A673 (cell line): ENCODE measurements around the gene TWNK.

Experiments
- EZH2 ChIP-seq: fragments of 200-600 bp; sonication (generic); IDR thresholded peaks from 2 replicates; pipeline ENCODE4 v1.6.1; 2017; ENCODE audit warnings: borderline replicate concordance, low read depth, mild to moderate bottlenecking, mixed read lengths, antibody characterized with exemption, low read length; ENCODE audit not compliant: poor library complexity, severe bottlenecking
- TF ChIP-seq, protein P1 (sequence below): fragments of 300-800, 200-600 bp; sonication (generic); conservative IDR thresholded peaks from 2 replicates; pipeline ENCODE4 v1.5.1; 2017; ENCODE audit warnings: low read depth, mild to moderate bottlenecking, antibody characterized with exemption, low read length, moderate library complexity, mixed read lengths

DNA sequence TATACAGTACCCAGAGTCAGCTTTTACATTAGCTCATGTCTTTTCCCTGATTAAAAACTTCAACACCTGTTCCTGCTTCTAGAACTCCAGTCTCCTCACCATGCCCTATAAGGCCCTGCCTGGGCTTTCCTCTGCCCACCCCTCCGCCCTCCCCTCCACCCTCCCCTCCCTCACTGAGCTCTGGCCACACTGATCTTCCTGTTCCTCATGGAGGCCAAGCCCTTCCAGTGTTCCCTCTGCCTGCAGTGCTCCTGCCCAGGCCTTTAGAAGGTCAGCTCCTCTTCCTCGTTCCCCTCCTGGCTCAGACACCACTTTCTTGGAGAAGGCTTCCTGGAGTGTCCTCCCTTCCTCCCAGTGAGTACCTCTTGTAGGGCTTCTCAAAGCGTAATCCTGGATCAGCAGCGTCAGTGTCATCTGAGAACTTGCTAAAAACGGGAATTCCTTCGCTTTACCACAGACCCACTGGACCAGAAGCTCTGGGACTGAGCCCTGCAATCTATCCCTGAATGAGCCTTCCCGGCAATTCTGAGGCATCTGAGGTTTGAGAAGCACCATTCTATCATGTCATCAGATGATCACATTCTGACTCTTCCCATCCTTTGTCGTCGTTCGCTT, 39.9 kb downstream of the TWNK start:
- TF ChIP-seq, protein P1, sequence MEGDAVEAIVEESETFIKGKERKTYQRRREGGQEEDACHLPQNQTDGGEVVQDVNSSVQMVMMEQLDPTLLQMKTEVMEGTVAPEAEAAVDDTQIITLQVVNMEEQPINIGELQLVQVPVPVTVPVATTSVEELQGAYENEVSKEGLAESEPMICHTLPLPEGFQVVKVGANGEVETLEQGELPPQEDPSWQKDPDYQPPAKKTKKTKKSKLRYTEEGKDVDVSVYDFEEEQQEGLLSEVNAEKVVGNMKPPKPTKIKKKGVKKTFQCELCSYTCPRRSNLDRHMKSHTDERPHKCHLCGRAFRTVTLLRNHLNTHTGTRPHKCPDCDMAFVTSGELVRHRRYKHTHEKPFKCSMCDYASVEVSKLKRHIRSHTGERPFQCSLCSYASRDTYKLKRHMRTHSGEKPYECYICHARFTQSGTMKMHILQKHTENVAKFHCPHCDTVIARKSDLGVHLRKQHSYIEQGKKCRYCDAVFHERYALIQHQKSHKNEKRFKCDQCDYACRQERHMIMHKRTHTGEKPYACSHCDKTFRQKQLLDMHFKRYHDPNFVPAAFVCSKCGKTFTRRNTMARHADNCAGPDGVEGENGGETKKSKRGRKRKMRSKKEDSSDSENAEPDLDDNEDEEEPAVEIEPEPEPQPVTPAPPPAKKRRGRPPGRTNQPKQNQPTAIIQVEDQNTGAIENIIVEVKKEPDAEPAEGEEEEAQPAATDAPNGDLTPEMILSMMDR: no peak
- TF ChIP-seq EZH2: no peak
